HCT116 (cell line): ENCODE measurements around the gene IFITM2. TPM values are rescaled to one million over a fixed set of nuclear protein-coding genes. Genes with fewer than 3 reads are reported as not detected.

ENCODE experiments used
- ATAC-seq: fragments of 200-7000 bp; cut with Tn5 transposase; 2 replicates; pipeline ENCODE4 v1.9.1; 2020; ENCODE audit warnings: mild to moderate bottlenecking, moderate library complexity
- BruUV-seq: library from RNA; stranded (reverse); fragments of 400-500 nt; replicated peaks from 2 replicates; lab custom pipeline; 2021; lab: Mats Ljungman, UMichigan
- CTCF ChIA-PET: fragments of 300-600 bp; sonication (Branson Sonifier 250); formaldehyde crosslinking; loops from one replicate; lab custom pipeline; 2021; ENCODE audit warnings: antibody characterized with exemption; lab: Charles Lee
- POLR2A ChIA-PET: fragments of 300-600, 350-600 bp; sonication (Branson Sonifier 250); formaldehyde crosslinking; loops from one replicate; lab custom pipeline; 2021; ENCODE audit warnings: antibody characterized with exemption; lab: Charles Lee
- RAD21 ChIA-PET, 2 experiments: fragments of 300-600 bp; sonication (Branson Sonifier 250); formaldehyde crosslinking; loops; one replicate each; lab custom pipeline; 2023; ENCODE audit warnings: low total read pairs in 2 of 2; ENCODE audit not compliant: uncharacterized antibody in 2 of 2, unreplicated experiment in 2 of 2, low non-redundant PET in 1 of 2; lab: Charles Lee
- DNase-seq: peaks from one replicate; pipeline ENCODE4 v3.0.0-alpha.2; 2010; ENCODE audit warnings: low read depth, low spot score
- H2AFZ ChIP-seq: fragments of 200-600 bp; shearing (Covaris generic), sonication (generic); 2 replicates; pipeline ENCODE4 v1.6.1; 2017; ENCODE audit warnings: low read depth, mixed run types, mixed read lengths, antibody characterized with exemption, low read length; ENCODE audit not compliant: poor library complexity, severe bottlenecking
- H3K27ac ChIP-seq: 2 replicates; pipeline ENCODE4 v1.5.1; 2012; ENCODE audit warnings: low read depth, low read length
- H3K27me3 ChIP-seq: fragments of 200-600 bp; sonication (generic); 2 replicates; pipeline ENCODE4 v1.6.1; 2016; ENCODE audit warnings: mixed run types, low read length, mixed read lengths; ENCODE audit not compliant: insufficient read depth
- H3K36me3 ChIP-seq, 2 experiments: fragments of 200-500 bp in 1 of 2; fragments of 200-600 bp in 1 of 2; sonication (Bioruptor generic) in 1 of 2; sonication (generic) in 1 of 2; 2 replicates each; pipeline versions ENCODE4 v1.5.1 to v1.6.1; 2014 to 2016; ENCODE audit warnings: low read length in 2 of 2, inconsistent platforms in 1 of 2, mixed read lengths in 1 of 2, mixed run types in 1 of 2; ENCODE audit not compliant: insufficient read depth in 2 of 2, control insufficient read depth in 1 of 2
- H3K4me1 ChIP-seq, 2 experiments: fragments of 200-600 bp in 1 of 2; sonication (generic) in 1 of 2; 2 replicates each; pipeline versions ENCODE4 v1.5.1 to v1.6.1; 2012 to 2017; ENCODE audit warnings: low read length in 2 of 2, inconsistent platforms in 1 of 2, mild to moderate bottlenecking in 1 of 2, mixed read lengths in 1 of 2, mixed run types in 1 of 2, moderate library complexity in 1 of 2; ENCODE audit not compliant: insufficient read depth in 2 of 2, control insufficient read depth in 1 of 2
- H3K4me2 ChIP-seq: fragments of 200-600 bp; sonication (generic); 2 replicates; pipeline ENCODE4 v1.6.1; 2017; ENCODE audit warnings: mixed run types, low read length, mixed read lengths
- H3K4me3 ChIP-seq, 2 experiments: fragments of 200-600 bp in 1 of 2; sonication (generic) in 1 of 2; replicated peaks in 1 of 2; 2 replicates each; pipeline ENCODE4 v1.5.1; 2011 to 2016; ENCODE audit warnings: low read length in 2 of 2, control low read depth in 1 of 2, low read depth in 1 of 2, mild to moderate bottlenecking in 1 of 2, mixed read lengths in 1 of 2, mixed run types in 1 of 2
- H3K79me2 ChIP-seq: fragments of 200-600 bp; sonication (generic); 2 replicates; pipeline ENCODE4 v1.6.1; 2017; ENCODE audit warnings: mild to moderate bottlenecking, mixed run types, low read length, moderate library complexity, mixed read lengths; ENCODE audit not compliant: insufficient read depth
- H3K9ac ChIP-seq: fragments of 200-600 bp; sonication (generic); 2 replicates; pipeline ENCODE4 v1.6.1; 2016; ENCODE audit warnings: low read length, mixed read lengths
- H3K9me2 ChIP-seq: fragments of 200-600 bp; sonication (generic), shearing (Covaris generic); 2 replicates; pipeline ENCODE4 v1.6.1; 2017; ENCODE audit warnings: mixed run types, mild to moderate bottlenecking, moderate library complexity; ENCODE audit not compliant: insufficient read depth
- H3K9me3 ChIP-seq, 2 experiments: fragments of 200-500 bp in 1 of 2; fragments of 200-600 bp in 1 of 2; sonication (Bioruptor generic) in 1 of 2; sonication (generic) in 1 of 2; 2 replicates each; pipeline ENCODE4 v1.6.1; 2014 to 2017; ENCODE audit warnings: low read length in 2 of 2, mixed read lengths in 2 of 2, inconsistent platforms in 1 of 2, low read depth in 1 of 2, mild to moderate bottlenecking in 1 of 2, mixed run types in 1 of 2, moderate library complexity in 1 of 2; ENCODE audit not compliant: control insufficient read depth in 1 of 2, insufficient read depth in 1 of 2
- H4K20me1 ChIP-seq: fragments of 200-600 bp; sonication (generic), shearing (Covaris generic); 2 replicates; pipeline ENCODE4 v1.6.1; 2017; ENCODE audit warnings: mixed run types, mild to moderate bottlenecking, moderate library complexity; ENCODE audit not compliant: insufficient read depth
- CEBPB ChIP-seq: IDR thresholded peaks from 2 replicates; pipeline ENCODE4 v1.6.1; 2012; ENCODE audit warnings: low read depth
- CTCF ChIP-seq, 3 experiments: fragments of 200-600 bp in 1 of 3; sonication (generic) in 1 of 3; IDR thresholded peaks in 2 of 3; conservative IDR thresholded peaks in 1 of 3; 2 replicates each; pipeline ENCODE4 v1.5.1; 2012 to 2017; ENCODE audit warnings: low read depth in 2 of 3, low read length in 2 of 3, antibody characterized with exemption in 1 of 3, borderline replicate concordance in 1 of 3, control low read depth in 1 of 3, mild to moderate bottlenecking in 1 of 3, mixed read lengths in 1 of 3, mixed run types in 1 of 3, moderate library complexity in 1 of 3; ENCODE audit not compliant: insufficient read depth in 1 of 3
- POLR2A ChIP-seq: IDR thresholded peaks from 2 replicates; pipeline ENCODE4 v1.7.0; 2011; ENCODE audit warnings: borderline replicate concordance; ENCODE audit not compliant: insufficient read depth, insufficient read length; ENCODE audit errors: extremely low read depth
- REST ChIP-seq: IDR thresholded peaks from 2 replicates; pipeline ENCODE4 v1.6.1; 2012; ENCODE audit warnings: low read depth
- SIN3A ChIP-seq: IDR thresholded peaks from 2 replicates; pipeline ENCODE4 v1.6.1; 2012; ENCODE audit warnings: low read depth
- YY1 ChIP-seq: IDR thresholded peaks from 2 replicates; pipeline ENCODE4 v1.6.1; 2011; ENCODE audit warnings: low read length, low read depth, moderate library complexity, mild to moderate bottlenecking; ENCODE audit not compliant: insufficient replicate concordance; ENCODE audit errors: extremely low read depth
- intact Hi-C: fragments of 100-400 bp; cut with micrococcal nuclease; formaldehyde crosslinking; loops from 2 replicates; pipeline ENCODE4 v1.10.0; 2022
- total RNA-seq: library from RNA; stranded (reverse); gene quantifications from one replicate; pipeline ENCODE4 v1.2.1, GENCODE V29; 2021; ENCODE audit not compliant: unreplicated experiment

IFITM2 gene
- total RNA-seq, 1 experiment from 2014 or later: 106 TPM

- Histone ChIP-seq H3K27me3 (no peaks in the 10 kb centered on the region), H4K20me1 (no peaks in the 10 kb centered on the region), H3K4me1 (peaks cover 0 to 9% of the 10 kb centered on the region in 2 experiments; a peak in 1 of 4 replicates), H3K9ac (no peak overlapping the region), H3K9me2 (no peaks in the 10 kb centered on the region), H3K9me3 (no peaks in the 10 kb centered on the region), H2AFZ (no peak overlapping the region), H3K79me2 (no peaks in the 10 kb centered on the region), H3K36me3 (no peaks in the 10 kb centered on the region), H3K4me3 (no peak overlapping the region), H3K27ac (no peak overlapping the region), H3K4me2 (no peak overlapping the region)
- CTCF ChIA-PET: no interaction called here
- intact Hi-C loops: loop anchor here (5.0 to 10.0 kb wide), 2 partner anchors 54 to 91 kb away; partner anchors contain the start of gene PKP3
- POLR2A ChIA-PET: no interaction called here
- DNase-seq (no peak), ATAC-seq (no peak)
- BruUV-seq: no TSS peak
- RAD21 ChIA-PET: no interaction called here
- TF ChIP-seq POLR2A: no peak
Observed at GRCh38 chr11:303363-303762, 4.3 kb upstream of the IFITM2 start.

GRCh38 chr11:304061-304506 is 3.5 kb upstream of the IFITM2 start:
- no peaks in the 10 kb centered on the region for H3K79me2 ChIP-seq
- H2AFZ ChIP-seq: no peak overlapping the region
- H3K4me3 ChIP-seq: no peak overlapping the region
- intact Hi-C loops: loop anchor here (5.0 to 10.0 kb wide), 2 partner anchors 53 to 91 kb away; partner anchors contain the start of gene PKP3
- H3K9ac ChIP-seq: no peak overlapping the region
- ChIA-PET POLR2A (no interaction called here), CTCF (interaction anchor here (0.8 to 2.8 kb wide), 2 partner anchors 13 to 144 kb away, joined by 4 to 10 read pairs; no protein-coding TSS in a partner anchor), RAD21 (interaction anchor here in 1 of 2 experiments (0.6 kb wide), 1 partner anchor 52 kb away, joined by 5 read pairs; no protein-coding TSS in a partner anchor)
- no peak for DNase-seq
- BruUV-seq: no TSS peak
- no peak for ATAC-seq
- H3K36me3 ChIP-seq: no peaks in the 10 kb centered on the region
- H4K20me1 ChIP-seq: no peaks in the 10 kb centered on the region
- no peak overlapping the region for H3K27ac ChIP-seq
- TF ChIP-seq CTCF (IDR thresholded peaks at IDR 0.05 in 2 of 3, conservative IDR thresholded peaks at IDR 0.05 in 1 of 3; ENCODE audit: borderline replicate concordance in 1 of 3, insufficient read depth in 1 of 3, low read depth in 2 of 3, low read length in 2 of 3): no peak
- no peak for TF ChIP-seq REST
- TF ChIP-seq YY1: no peak
- no peak for TF ChIP-seq SIN3A
- no peak for TF ChIP-seq CEBPB
- no peak overlapping the region for H3K4me2 ChIP-seq
- no peaks in the 10 kb centered on the region for H3K9me2 ChIP-seq
- no peaks in the 10 kb centered on the region for H3K27me3 ChIP-seq
- peaks cover 3 to 13% of the 10 kb centered on the region in 2 experiments for H3K4me1 ChIP-seq
- H3K9me3 ChIP-seq: no peaks in the 10 kb centered on the region
